ENCODE results near the gene OR52W1. TPM values are rescaled to one million over a fixed set of nuclear protein-coding genes. Genes with fewer than 3 reads are reported as not detected.

Gene OR52W1
- total and polyA plus RNA-seq, 4 donors: not detected

DNA sequence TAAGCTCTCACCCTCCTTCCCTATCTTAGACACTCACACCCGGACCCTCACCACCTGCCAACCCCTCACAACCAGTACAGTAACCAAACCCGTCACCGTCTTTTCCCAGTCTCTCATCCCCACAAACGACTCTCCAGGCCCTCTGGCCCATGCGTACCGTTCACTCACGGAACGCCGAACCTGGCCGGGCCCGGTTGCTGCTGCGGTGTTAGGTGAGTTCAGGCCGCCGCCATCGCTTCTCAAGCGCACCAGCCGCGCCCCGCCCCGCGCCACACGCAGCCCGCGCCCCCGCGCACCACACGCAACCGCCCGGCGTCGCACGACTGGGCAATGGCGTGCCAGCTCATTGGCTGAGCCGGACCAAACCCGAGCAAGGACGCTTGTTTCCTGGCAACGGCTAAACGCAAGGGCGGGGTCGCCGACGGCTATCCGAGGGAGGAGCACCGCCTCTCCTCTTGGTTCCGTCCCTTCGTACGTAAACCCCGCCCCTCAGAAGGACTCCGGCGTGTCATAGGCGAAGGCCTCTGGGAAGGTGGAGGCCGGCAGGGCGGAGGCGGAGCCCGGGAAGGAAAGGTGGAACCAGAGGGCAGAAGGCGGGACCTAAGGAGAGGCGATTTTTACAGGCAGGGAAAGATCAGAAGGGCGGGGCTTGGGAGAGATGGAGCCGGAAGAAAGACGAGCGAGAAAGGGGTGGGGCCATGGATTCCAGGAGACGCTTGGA lies 35.5 kb downstream of the OR52W1 start, which contains the start of gene FHIP1B:
Gene FHIP1B, minus strand, starts transcription at position 250 of the 721 bp plus-strand sequence. CDS start 10,120 bp downstream, outside the sequence.
- peak; percentile 98 for DNase-seq (ENCODE audit: low spot score)
- TF ChIP-seq FOXA2 (IDR thresholded peaks at IDR 0.05) (no peak), MAX (IDR thresholded peaks at IDR 0.05) (peak; percentile 61), RAD21 (IDR thresholded peaks at IDR 0.05) (peak; percentile 45 to 50), EGR1 (IDR thresholded peaks at IDR 0.05; ENCODE audit: low read depth in 2 of 2) (peak; percentile 57 to 92), JUND (IDR thresholded peaks at IDR 0.05) (peak; percentile 79 to 88), YY1 (IDR thresholded peaks at IDR 0.05) (peak; percentile 95), REST (IDR thresholded peaks at IDR 0.05) (no peak), SP1 (IDR thresholded peaks at IDR 0.05) (peak; percentile 97), GABPA (IDR thresholded peaks at IDR 0.05 in 1 of 2, conservative IDR thresholded peaks at IDR 0.05 in 1 of 2) (peak in 1 of 2 donors; percentile 80), NR2F2 (IDR thresholded peaks at IDR 0.05) (peak; percentile 80), HNF4G (IDR thresholded peaks at IDR 0.05) (peak; percentile 65), RXRA (IDR thresholded peaks at IDR 0.05) (peak; percentile 71 to 81), TAF1 (conservative IDR thresholded peaks at IDR 0.05) (no peak), HNF4A (conservative IDR thresholded peaks at IDR 0.05) (peak; percentile 67 to 83), ZBTB33 (IDR thresholded peaks at IDR 0.05) (peak; percentile 54), FOXA1 (IDR thresholded peaks at IDR 0.05) (peak; percentile 61)
- TF ChIP-seq, protein P1, sequence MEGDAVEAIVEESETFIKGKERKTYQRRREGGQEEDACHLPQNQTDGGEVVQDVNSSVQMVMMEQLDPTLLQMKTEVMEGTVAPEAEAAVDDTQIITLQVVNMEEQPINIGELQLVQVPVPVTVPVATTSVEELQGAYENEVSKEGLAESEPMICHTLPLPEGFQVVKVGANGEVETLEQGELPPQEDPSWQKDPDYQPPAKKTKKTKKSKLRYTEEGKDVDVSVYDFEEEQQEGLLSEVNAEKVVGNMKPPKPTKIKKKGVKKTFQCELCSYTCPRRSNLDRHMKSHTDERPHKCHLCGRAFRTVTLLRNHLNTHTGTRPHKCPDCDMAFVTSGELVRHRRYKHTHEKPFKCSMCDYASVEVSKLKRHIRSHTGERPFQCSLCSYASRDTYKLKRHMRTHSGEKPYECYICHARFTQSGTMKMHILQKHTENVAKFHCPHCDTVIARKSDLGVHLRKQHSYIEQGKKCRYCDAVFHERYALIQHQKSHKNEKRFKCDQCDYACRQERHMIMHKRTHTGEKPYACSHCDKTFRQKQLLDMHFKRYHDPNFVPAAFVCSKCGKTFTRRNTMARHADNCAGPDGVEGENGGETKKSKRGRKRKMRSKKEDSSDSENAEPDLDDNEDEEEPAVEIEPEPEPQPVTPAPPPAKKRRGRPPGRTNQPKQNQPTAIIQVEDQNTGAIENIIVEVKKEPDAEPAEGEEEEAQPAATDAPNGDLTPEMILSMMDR (IDR thresholded peaks at IDR 0.05; ENCODE audit: low read depth, low read length, missing input control): no peak
- TF ChIP-seq, protein P2, sequence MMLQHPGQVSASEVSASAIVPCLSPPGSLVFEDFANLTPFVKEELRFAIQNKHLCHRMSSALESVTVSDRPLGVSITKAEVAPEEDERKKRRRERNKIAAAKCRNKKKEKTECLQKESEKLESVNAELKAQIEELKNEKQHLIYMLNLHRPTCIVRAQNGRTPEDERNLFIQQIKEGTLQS (IDR thresholded peaks at IDR 0.05): peak; percentile 21
- WGBS: under 1% methylated on average over 62 of the region's 62 CpGs

More for the DNA sequence above, 35.5 kb downstream of the OR52W1 start, which contains the start of gene FHIP1B:
- Histone ChIP-seq H3K9me3 (ENCODE audit: control insufficient read depth in 4 of 4, low read length in 3 of 4) (no peaks in the 10 kb centered on the region), H3K9ac (ENCODE audit: low read depth in 1 of 2, low read length in 2 of 2) (peak within 1 kb of the TSS; percentile 17 to 60), H3K27ac (ENCODE audit: low read depth in 1 of 2, low read length in 2 of 2) (peak within 1 kb of the TSS; percentile 63 to 68), H3K27me3 (ENCODE audit: control insufficient read depth in 4 of 4, insufficient read depth in 4 of 4, low read length in 3 of 4) (no peaks in the 10 kb centered on the region), H3K4me3 (ENCODE audit: low read depth in 1 of 3, low read length in 3 of 3) (peak within 1 kb of the TSS; percentile 74 to 82 (median 78)), H3K36me3 (ENCODE audit: control insufficient read depth in 4 of 4, insufficient read depth in 3 of 4, low read depth in 1 of 4, low read length in 3 of 4) (no peaks in the 10 kb centered on the region), H3K4me1 (ENCODE audit: control insufficient read depth in 4 of 4, insufficient read depth in 4 of 4, low read length in 3 of 4) (peaks cover 7 to 28% (median 25%) of the 10 kb centered on the region in 4 donors)

Measured in liver (tissue), 9 donors.